Liver (tissue), 9 donors: ENCODE measurements around the gene MMD2. TPM values are rescaled to one million over a fixed set of nuclear protein-coding genes. Genes with fewer than 3 reads are reported as not detected.

ENCODE experiments used
- DNase-seq: peaks from one replicate; pipeline ENCODE4 v3.0.0-alpha.2; 2017; ENCODE audit warnings: low spot score
- H3K27ac ChIP-seq, 2 donors: one replicate each; pipeline ENCODE4 v1.7.0; 2013; ENCODE audit warnings: inconsistent platforms in 2 of 2, low read length in 2 of 2, control low read depth in 1 of 2, low read depth in 1 of 2, mild to moderate bottlenecking in 1 of 2
- H3K27me3 ChIP-seq, 4 donors: one replicate each; pipeline versions ENCODE4 v1.6.1 to v1.7.0; 2013; ENCODE audit warnings: low read length in 3 of 4, inconsistent platforms in 1 of 4, mild to moderate bottlenecking in 1 of 4, moderate library complexity in 1 of 4; ENCODE audit not compliant: control insufficient read depth in 4 of 4, insufficient read depth in 4 of 4
- H3K36me3 ChIP-seq, 4 donors: one replicate each; pipeline versions ENCODE4 v1.6.1 to v1.7.0; 2013; ENCODE audit warnings: low read length in 3 of 4, mild to moderate bottlenecking in 3 of 4, low read depth in 1 of 4, moderate library complexity in 1 of 4; ENCODE audit not compliant: control insufficient read depth in 4 of 4, insufficient read depth in 3 of 4
- H3K4me1 ChIP-seq, 4 donors: one replicate each; pipeline versions ENCODE4 v1.6.1 to v1.7.0; 2013; ENCODE audit warnings: low read length in 3 of 4, mild to moderate bottlenecking in 3 of 4, moderate library complexity in 1 of 4; ENCODE audit not compliant: control insufficient read depth in 4 of 4, insufficient read depth in 4 of 4
- H3K4me3 ChIP-seq, 3 donors: one replicate each; pipeline versions ENCODE4 v1.6.1 to v1.7.0; 2013; ENCODE audit warnings: low read length in 3 of 3, control low read depth in 1 of 3, low read depth in 1 of 3, mild to moderate bottlenecking in 1 of 3
- H3K9ac ChIP-seq, 2 donors: one replicate each; pipeline ENCODE4 v1.7.0; 2013; ENCODE audit warnings: low read length in 2 of 2, mild to moderate bottlenecking in 2 of 2, moderate library complexity in 2 of 2, control low read depth in 1 of 2, low read depth in 1 of 2
- H3K9me3 ChIP-seq, 4 donors: one replicate each; pipeline versions ENCODE4 v1.6.1 to v1.7.0; 2013; ENCODE audit warnings: low read length in 3 of 4; ENCODE audit not compliant: control insufficient read depth in 4 of 4
- ATF3 ChIP-seq: IDR thresholded peaks from 2 replicates; pipeline ENCODE4 v1.6.1; 2016; ENCODE audit warnings: antibody characterized with exemption
- CTCF ChIP-seq: fragments of 150-350 bp; IDR thresholded peaks from 2 replicates; pipeline ENCODE4 v1.5.1; 2017; ENCODE audit warnings: improper control_type of control experiment, low read depth, low read length; ENCODE audit not compliant: missing input control
- EGR1 ChIP-seq, 2 donors: IDR thresholded peaks; 2 replicates each; pipeline ENCODE4 v1.6.1; 2016 to 2018; ENCODE audit warnings: antibody characterized with exemption in 2 of 2, low read depth in 2 of 2
- FOXA2 ChIP-seq: IDR thresholded peaks from 2 replicates; pipeline ENCODE4 v1.6.1; 2016; ENCODE audit warnings: antibody characterized with exemption
- GABPA ChIP-seq, 2 donors: IDR thresholded peaks in 1 of 2; conservative IDR thresholded peaks in 1 of 2; 2 replicates each; pipeline ENCODE4 v1.6.1; 2016; ENCODE audit warnings: antibody characterized with exemption in 2 of 2, mild to moderate bottlenecking in 1 of 2, moderate library complexity in 1 of 2
- HNF4A ChIP-seq, 2 donors: conservative IDR thresholded peaks; 2 replicates each; pipeline ENCODE4 v1.6.1; 2016; ENCODE audit warnings: antibody characterized with exemption in 2 of 2, mild to moderate bottlenecking in 2 of 2
- HNF4G ChIP-seq: IDR thresholded peaks from 2 replicates; pipeline ENCODE4 v1.6.1; 2016; ENCODE audit warnings: antibody characterized with exemption
- JUND ChIP-seq, 2 donors: IDR thresholded peaks; 2 replicates each; pipeline ENCODE4 v1.6.1; 2016; ENCODE audit warnings: antibody characterized with exemption in 2 of 2
- NR2F2 ChIP-seq: IDR thresholded peaks from 2 replicates; pipeline ENCODE4 v1.6.1; 2016; ENCODE audit warnings: antibody characterized with exemption
- RAD21 ChIP-seq, 2 donors: IDR thresholded peaks; 2 replicates each; pipeline ENCODE4 v1.6.1; 2016; ENCODE audit warnings: antibody characterized with exemption in 2 of 2, mild to moderate bottlenecking in 2 of 2
- RXRA ChIP-seq, 2 donors: IDR thresholded peaks; 2 replicates each; pipeline ENCODE4 v1.6.1; 2017 to 2018; ENCODE audit warnings: antibody characterized with exemption in 2 of 2, mild to moderate bottlenecking in 1 of 2
- SP1 ChIP-seq: IDR thresholded peaks from 2 replicates; pipeline ENCODE4 v1.6.1; 2018; ENCODE audit warnings: antibody characterized with exemption, mild to moderate bottlenecking
- TAF1 ChIP-seq: conservative IDR thresholded peaks from 2 replicates; pipeline ENCODE4 v1.6.1; 2016; ENCODE audit warnings: antibody characterized with exemption, mild to moderate bottlenecking
- YY1 ChIP-seq: IDR thresholded peaks from 2 replicates; pipeline ENCODE4 v1.6.1; 2016; ENCODE audit warnings: antibody characterized with exemption, mild to moderate bottlenecking
- WGBS: extraction: QIAGEN DNeasy Blood & Tissue Kit; methylation state at CpG from one replicate; pipeline ENCODE4 v1.1.7; 2013; 5-methylcytosine and 5-hydroxymethylcytosine counted together
- polyA plus RNA-seq, 2 donors: library from polyadenylated mRNA; stranded (reverse) in 1 of 2; unstranded in 1 of 2; fragments of 200-250 nt in 1 of 2; fragments of >200 nt in 1 of 2; fragmentation: Nextera tagmentation in 1 of 2; extraction: Ambion mirVana in 1 of 2; gene quantifications; one replicate each; pipeline versions ENCODE4 v1.2.1 to v1.2.3, GENCODE V29; 2013 to 2015
- total RNA-seq, 2 donors: library from RNA; depleted of rRNA; stranded (reverse); fragments of >200 nt; gene quantifications; one replicate each; pipeline ENCODE4 v1.2.3, GENCODE V29; 2014
- TF ChIP-seq, protein P1 (sequence below): IDR thresholded peaks from 2 replicates; pipeline ENCODE4 v1.6.1; 2016; ENCODE audit warnings: antibody characterized with exemption
- TF ChIP-seq, protein P2 (sequence below): IDR thresholded peaks from 2 replicates; pipeline ENCODE4 v1.6.1; 2016; ENCODE audit warnings: antibody characterized with exemption
- donor health status: healthy.
- donor health status: healthy.
- donor health status: healthy.
- donor health status: healthy.
- donor health status: healthy.

MMD2 gene
- total and polyA plus RNA-seq, 4 donors = not detected

- DNase-seq = no peak
- no peaks in the 10 kb centered on the region for H3K4me1 ChIP-seq
These were observed 83.6 kb downstream of the MMD2 start for GRCh38 chr7:4875391-4875790.

GRCh38 chr7:4873071-4873944 is 85.7 kb downstream of the MMD2 start:
- TF ChIP-seq CTCF (no peak), EGR1 (IDR thresholded peaks at IDR 0.05; ENCODE audit: low read depth in 2 of 2) (no peak), HNF4A (conservative IDR thresholded peaks at IDR 0.05) (no peak), SP1 (no peak), GABPA (IDR thresholded peaks at IDR 0.05 in 1 of 2, conservative IDR thresholded peaks at IDR 0.05 in 1 of 2) (no peak), TAF1 (no peak), ATF3 (no peak), NR2F2 (no peak), FOXA2 (no peak), YY1 (no peak), JUND (IDR thresholded peaks at IDR 0.05) (no peak)
- TF ChIP-seq, protein P1, sequence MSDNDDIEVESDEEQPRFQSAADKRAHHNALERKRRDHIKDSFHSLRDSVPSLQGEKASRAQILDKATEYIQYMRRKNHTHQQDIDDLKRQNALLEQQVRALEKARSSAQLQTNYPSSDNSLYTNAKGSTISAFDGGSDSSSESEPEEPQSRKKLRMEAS = no peak
- Histone ChIP-seq H3K27ac (no peak overlapping the region), H3K9me3 (peaks cover 0 to 9% (median 1%) of the 10 kb centered on the region in 4 donors), H3K27me3 (peaks cover 0 to 2% (median 0%) of the 10 kb centered on the region in 4 donors), H3K9ac (no peak overlapping the region), H3K4me3 (no peak overlapping the region), H3K4me1 (no peaks in the 10 kb centered on the region), H3K36me3 (no peaks in the 10 kb centered on the region)
- no peak for DNase-seq
- WGBS = 82% methylated on average over 31 of the region's 31 CpGs

More at GRCh38 chr7:4875391-4875790, 83.6 kb downstream of the MMD2 start:
- no peaks in the 10 kb centered on the region for H3K36me3 ChIP-seq
- H3K9me3 ChIP-seq = no peaks in the 10 kb centered on the region
- H3K9ac ChIP-seq = no peak overlapping the region
- TF ChIP-seq GABPA (IDR thresholded peaks at IDR 0.05 in 1 of 2, conservative IDR thresholded peaks at IDR 0.05 in 1 of 2) = no peak
- no peak overlapping the region for H3K4me3 ChIP-seq
- peaks cover 0 to 6% (median under 1%) of the 10 kb centered on the region in 4 donors for H3K27me3 ChIP-seq
- 92% methylated on average over 15 of the region's 15 CpGs for WGBS
- H3K27ac ChIP-seq = no peak overlapping the region

- Histone ChIP-seq H3K27ac (no peak overlapping the region), H3K27me3 (peaks cover 0 to 2% (median 0%) of the 10 kb centered on the region in 4 donors), H3K36me3 (no peaks in the 10 kb centered on the region), H3K4me3 (no peak overlapping the region), H3K9me3 (peaks cover 0 to 9% (median 4%) of the 10 kb centered on the region in 4 donors), H3K9ac (no peak overlapping the region), H3K4me1 (no peaks in the 10 kb centered on the region)
- DNase-seq = no peak
- TF ChIP-seq, protein P1 = no peak
- TF ChIP-seq SP1 (no peak), RXRA (IDR thresholded peaks at IDR 0.05) (no peak), ATF3 (no peak), JUND (IDR thresholded peaks at IDR 0.05) (no peak), NR2F2 (no peak), HNF4G (no peak), GABPA (IDR thresholded peaks at IDR 0.05 in 1 of 2, conservative IDR thresholded peaks at IDR 0.05 in 1 of 2) (no peak), HNF4A (conservative IDR thresholded peaks at IDR 0.05) (no peak), RAD21 (IDR thresholded peaks at IDR 0.05) (no peak), YY1 (no peak), TAF1 (no peak)
- TF ChIP-seq, protein P2, sequence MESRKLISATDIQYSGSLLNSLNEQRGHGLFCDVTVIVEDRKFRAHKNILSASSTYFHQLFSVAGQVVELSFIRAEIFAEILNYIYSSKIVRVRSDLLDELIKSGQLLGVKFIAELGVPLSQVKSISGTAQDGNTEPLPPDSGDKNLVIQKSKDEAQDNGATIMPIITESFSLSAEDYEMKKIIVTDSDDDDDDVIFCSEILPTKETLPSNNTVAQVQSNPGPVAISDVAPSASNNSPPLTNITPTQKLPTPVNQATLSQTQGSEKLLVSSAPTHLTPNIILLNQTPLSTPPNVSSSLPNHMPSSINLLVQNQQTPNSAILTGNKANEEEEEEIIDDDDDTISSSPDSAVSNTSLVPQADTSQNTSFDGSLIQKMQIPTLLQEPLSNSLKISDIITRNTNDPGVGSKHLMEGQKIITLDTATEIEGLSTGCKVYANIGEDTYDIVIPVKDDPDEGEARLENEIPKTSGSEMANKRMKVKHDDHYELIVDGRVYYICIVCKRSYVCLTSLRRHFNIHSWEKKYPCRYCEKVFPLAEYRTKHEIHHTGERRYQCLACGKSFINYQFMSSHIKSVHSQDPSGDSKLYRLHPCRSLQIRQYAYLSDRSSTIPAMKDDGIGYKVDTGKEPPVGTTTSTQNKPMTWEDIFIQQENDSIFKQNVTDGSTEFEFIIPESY = no peak
- WGBS = 60% methylated on average over 19 of the region's 19 CpGs
These were observed 86.9 kb downstream of the MMD2 start for GRCh38 chr7:4871930-4872675.
